SU-DHL-6 (cell line): ENCODE results near the gene KCND2.

Experiments
- EZH2phosphoT487 ChIP-seq: fragments of 200-600 bp; sonication (generic), shearing (Covaris generic); conservative IDR thresholded peaks from 2 replicates; pipeline ENCODE4 v1.6.1; 2018; ENCODE audit warnings: mild to moderate bottlenecking, antibody characterized with exemption, low read length, moderate library complexity, mixed read lengths
- TF ChIP-seq, protein P1 (sequence below): fragments of 200-600 bp; sonication (generic); IDR thresholded peaks from one replicate; pipeline ENCODE4 v1.5.1; 2017; ENCODE audit warnings: antibody characterized with exemption, mild to moderate bottlenecking, low read length, moderate library complexity; ENCODE audit not compliant: insufficient read depth, poor library complexity, severe bottlenecking

- TF ChIP-seq, protein P1, sequence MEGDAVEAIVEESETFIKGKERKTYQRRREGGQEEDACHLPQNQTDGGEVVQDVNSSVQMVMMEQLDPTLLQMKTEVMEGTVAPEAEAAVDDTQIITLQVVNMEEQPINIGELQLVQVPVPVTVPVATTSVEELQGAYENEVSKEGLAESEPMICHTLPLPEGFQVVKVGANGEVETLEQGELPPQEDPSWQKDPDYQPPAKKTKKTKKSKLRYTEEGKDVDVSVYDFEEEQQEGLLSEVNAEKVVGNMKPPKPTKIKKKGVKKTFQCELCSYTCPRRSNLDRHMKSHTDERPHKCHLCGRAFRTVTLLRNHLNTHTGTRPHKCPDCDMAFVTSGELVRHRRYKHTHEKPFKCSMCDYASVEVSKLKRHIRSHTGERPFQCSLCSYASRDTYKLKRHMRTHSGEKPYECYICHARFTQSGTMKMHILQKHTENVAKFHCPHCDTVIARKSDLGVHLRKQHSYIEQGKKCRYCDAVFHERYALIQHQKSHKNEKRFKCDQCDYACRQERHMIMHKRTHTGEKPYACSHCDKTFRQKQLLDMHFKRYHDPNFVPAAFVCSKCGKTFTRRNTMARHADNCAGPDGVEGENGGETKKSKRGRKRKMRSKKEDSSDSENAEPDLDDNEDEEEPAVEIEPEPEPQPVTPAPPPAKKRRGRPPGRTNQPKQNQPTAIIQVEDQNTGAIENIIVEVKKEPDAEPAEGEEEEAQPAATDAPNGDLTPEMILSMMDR, result no peak
- no peak for TF ChIP-seq EZH2phosphoT487
Measured at GRCh38 chr7:120259386-120259785, 13.6 kb upstream of the KCND2 start.
